ENCODE results near the gene VPS39. TPM values are rescaled to one million over a fixed set of nuclear protein-coding genes. Genes with fewer than 3 reads are reported as not detected.

Gene VPS39
- total RNA-seq, 5 donors from 2014 or later (not counting 1 experiment from before 2014, with no cell fraction given) = 98.5 to 113 (median 101) TPM

- no peak for ATAC-seq (replicated peaks in 1 of 4)
Measured at GRCh38 chr15:42182328-42182886, 25.7 kb downstream of the VPS39 start.

GRCh38 chr15:42178056-42178455 is 30.0 kb downstream of the VPS39 start:
- H3K9me3 ChIP-seq = no peaks in the 10 kb centered on the region
- WGBS (ENCODE audit: insufficient coverage) = no CpG with 5 or more reads among the region's 2 CpGs
- no peak overlapping the region for H3K27ac ChIP-seq (ENCODE audit: low read length)
- no peak overlapping the region for H3K4me3 ChIP-seq (ENCODE audit: control insufficient read depth in 1 of 2, extremely low read depth in 1 of 2, low read length in 1 of 2)
- CTCF ChIA-PET = no interaction called here
- H3K27me3 Mint-ChIP-seq = no peaks in the 10 kb centered on the region
- peaks cover 50% of the 10 kb centered on the region for H3K36me3 Mint-ChIP-seq
- no peaks in the 10 kb centered on the region for H3K4me1 Mint-ChIP-seq
- H3K27me3 ChIP-seq (replicated peaks in 1 of 2; ENCODE audit: control insufficient read depth in 2 of 2, extremely low read depth in 1 of 2, insufficient read depth in 2 of 2, low read length in 1 of 2) = no peaks in the 10 kb centered on the region
- H3K36me3 ChIP-seq (ENCODE audit: control insufficient read depth in 2 of 2, extremely low read depth in 1 of 2, insufficient read depth in 1 of 2, low read length in 1 of 2) = peaks cover 8 to 72% of the 10 kb centered on the region in 2 donors
- H3K9me3 Mint-ChIP-seq = no peaks in the 10 kb centered on the region
- ATAC-seq (replicated peaks in 1 of 4) = no peak
- POLR2A ChIA-PET = no interaction called here
- H3K4me1 ChIP-seq (ENCODE audit: control insufficient read depth in 1 of 2, extremely low read depth in 1 of 2, insufficient read depth in 2 of 2, low read length in 2 of 2) = no peaks in the 10 kb centered on the region
- no peak overlapping the region for H3K4me3 Mint-ChIP-seq
- no peak overlapping the region for H3K27ac Mint-ChIP-seq
- no peak for DNase-seq

More at GRCh38 chr15:42182328-42182886, 25.7 kb downstream of the VPS39 start:
- H3K27ac Mint-ChIP-seq = peak overlapping the region in 1 of 2 donors; percentile 8
- no peaks in the 10 kb centered on the region for H3K27me3 Mint-ChIP-seq
- WGBS (ENCODE audit: insufficient coverage) = 100% methylated on average over 2 of the region's 6 CpGs
- H3K4me3 Mint-ChIP-seq = no peak overlapping the region
- H3K4me1 Mint-ChIP-seq = no peaks in the 10 kb centered on the region
- Histone ChIP-seq H3K27me3 (replicated peaks in 1 of 2; ENCODE audit: control insufficient read depth in 2 of 2, extremely low read depth in 1 of 2, insufficient read depth in 2 of 2, low read length in 1 of 2) (no peaks in the 10 kb centered on the region), H3K4me3 (ENCODE audit: control insufficient read depth in 1 of 2, extremely low read depth in 1 of 2, low read length in 1 of 2) (no peak overlapping the region), H3K27ac (ENCODE audit: low read length) (no peak overlapping the region), H3K36me3 (ENCODE audit: control insufficient read depth in 2 of 2, extremely low read depth in 1 of 2, insufficient read depth in 1 of 2, low read length in 1 of 2) (peaks cover 16 to 75% of the 10 kb centered on the region in 2 donors), H3K4me1 (ENCODE audit: control insufficient read depth in 1 of 2, extremely low read depth in 1 of 2, insufficient read depth in 2 of 2, low read length in 2 of 2) (no peaks in the 10 kb centered on the region), H3K9me3 (no peaks in the 10 kb centered on the region)
- no peaks in the 10 kb centered on the region for H3K9me3 Mint-ChIP-seq
- ChIA-PET POLR2A (no interaction called here), CTCF (interaction anchor here in 1 of 2 donors (0.7 kb wide), 1 partner anchor 271 kb away, joined by 4 read pairs; no protein-coding TSS in a partner anchor)
- H3K36me3 Mint-ChIP-seq = peaks cover 65% of the 10 kb centered on the region
- no peak for DNase-seq

GRCh38 chr15:42175671-42176070 is 32.4 kb downstream of the VPS39 start:
- WGBS (ENCODE audit: insufficient coverage) = 95% methylated on average over 2 of the region's 5 CpGs
- no peak for ATAC-seq (replicated peaks in 1 of 4)
- Histone ChIP-seq H3K27me3 (replicated peaks in 1 of 2; ENCODE audit: control insufficient read depth in 2 of 2, extremely low read depth in 1 of 2, insufficient read depth in 2 of 2, low read length in 1 of 2) (no peaks in the 10 kb centered on the region), H3K4me3 (ENCODE audit: control insufficient read depth in 1 of 2, extremely low read depth in 1 of 2, low read length in 1 of 2) (no peak overlapping the region), H3K36me3 (ENCODE audit: control insufficient read depth in 2 of 2, extremely low read depth in 1 of 2, insufficient read depth in 1 of 2, low read length in 1 of 2) (peaks cover 8 to 80% of the 10 kb centered on the region in 2 donors), H3K9me3 (no peaks in the 10 kb centered on the region), H3K4me1 (ENCODE audit: control insufficient read depth in 1 of 2, extremely low read depth in 1 of 2, insufficient read depth in 2 of 2, low read length in 2 of 2) (no peaks in the 10 kb centered on the region), H3K27ac (ENCODE audit: low read length) (no peak overlapping the region)
- POLR2A ChIA-PET = no interaction called here
- Mint-ChIP-seq H3K36me3 (peaks cover 54% of the 10 kb centered on the region), H3K9me3 (no peaks in the 10 kb centered on the region), H3K27ac (no peak overlapping the region), H3K4me1 (peaks cover 0 to 14% (median 0%) of the 10 kb centered on the region in 3 donors), H3K27me3 (no peaks in the 10 kb centered on the region), H3K4me3 (no peak overlapping the region)
- no peak for DNase-seq
- CTCF ChIA-PET = interaction anchor here in 1 of 2 donors (0.6 kb wide), 1 partner anchor 248 kb away, joined by 4 read pairs; no protein-coding TSS in a partner anchor

GRCh38 chr15:42172475-42172874 is 35.6 kb downstream of the VPS39 start:
- ChIA-PET POLR2A (no interaction called here), CTCF (no interaction called here)
- no peaks in the 10 kb centered on the region for H3K9me3 ChIP-seq
- no peaks in the 10 kb centered on the region for H3K27me3 ChIP-seq (replicated peaks in 1 of 2; ENCODE audit: control insufficient read depth in 2 of 2, extremely low read depth in 1 of 2, insufficient read depth in 2 of 2, low read length in 1 of 2)
- Mint-ChIP-seq H3K27me3 (no peaks in the 10 kb centered on the region), H3K27ac (no peak overlapping the region), H3K4me1 (peaks cover 0 to 14% (median 0%) of the 10 kb centered on the region in 3 donors), H3K36me3 (peaks cover 56% of the 10 kb centered on the region), H3K9me3 (no peaks in the 10 kb centered on the region), H3K4me3 (no peak overlapping the region)
- H3K4me3 ChIP-seq (ENCODE audit: control insufficient read depth in 1 of 2, extremely low read depth in 1 of 2, low read length in 1 of 2) = no peak overlapping the region
- WGBS (ENCODE audit: insufficient coverage) = 89% methylated on average over 3 of the region's 5 CpGs
- peaks cover 4 to 88% of the 10 kb centered on the region in 2 donors for H3K36me3 ChIP-seq (ENCODE audit: control insufficient read depth in 2 of 2, extremely low read depth in 1 of 2, insufficient read depth in 1 of 2, low read length in 1 of 2)
- no peaks in the 10 kb centered on the region for H3K4me1 ChIP-seq (ENCODE audit: control insufficient read depth in 1 of 2, extremely low read depth in 1 of 2, insufficient read depth in 2 of 2, low read length in 2 of 2)
- ATAC-seq (replicated peaks in 1 of 4) = no peak
- no peak overlapping the region for H3K27ac ChIP-seq (ENCODE audit: low read length)
- no peak for DNase-seq

- Histone ChIP-seq H3K4me3 (ENCODE audit: control insufficient read depth in 1 of 2, extremely low read depth in 1 of 2, low read length in 1 of 2) (no peak overlapping the region), H3K9me3 (no peaks in the 10 kb centered on the region), H3K36me3 (ENCODE audit: control insufficient read depth in 2 of 2, extremely low read depth in 1 of 2, insufficient read depth in 1 of 2, low read length in 1 of 2) (peaks cover 6 to 89% of the 10 kb centered on the region in 2 donors), H3K27me3 (replicated peaks in 1 of 2; ENCODE audit: control insufficient read depth in 2 of 2, extremely low read depth in 1 of 2, insufficient read depth in 2 of 2, low read length in 1 of 2) (no peaks in the 10 kb centered on the region), H3K4me1 (ENCODE audit: control insufficient read depth in 1 of 2, extremely low read depth in 1 of 2, insufficient read depth in 2 of 2, low read length in 2 of 2) (no peaks in the 10 kb centered on the region), H3K27ac (ENCODE audit: low read length) (no peak overlapping the region)
- H3K36me3 Mint-ChIP-seq = peaks cover 62% of the 10 kb centered on the region
- no CpG with 5 or more reads among the region's 1 CpG for WGBS (ENCODE audit: insufficient coverage)
- ATAC-seq (replicated peaks in 1 of 4) = no peak
- H3K27ac Mint-ChIP-seq = peak overlapping the region in 1 of 2 donors; percentile 9
- DNase-seq = no peak
- H3K4me1 Mint-ChIP-seq = peaks cover 0 to 14% (median 0%) of the 10 kb centered on the region in 3 donors
- H3K4me3 Mint-ChIP-seq = no peak overlapping the region
- no peaks in the 10 kb centered on the region for H3K27me3 Mint-ChIP-seq
- POLR2A ChIA-PET = no interaction called here
- H3K9me3 Mint-ChIP-seq = no peaks in the 10 kb centered on the region
- CTCF ChIA-PET = no interaction called here
Measured at GRCh38 chr15:42171795-42172194, 36.3 kb downstream of the VPS39 start.

- no peak overlapping the region for H3K4me3 ChIP-seq (ENCODE audit: control insufficient read depth in 1 of 2, extremely low read depth in 1 of 2, low read length in 1 of 2)
- H3K36me3 ChIP-seq (ENCODE audit: control insufficient read depth in 2 of 2, extremely low read depth in 1 of 2, insufficient read depth in 1 of 2, low read length in 1 of 2) = peaks cover 11 to 89% of the 10 kb centered on the region in 2 donors
- no CpG with 5 or more reads among the region's 1 CpG for WGBS (ENCODE audit: insufficient coverage)
- H3K27me3 ChIP-seq (replicated peaks in 1 of 2; ENCODE audit: control insufficient read depth in 2 of 2, extremely low read depth in 1 of 2, insufficient read depth in 2 of 2, low read length in 1 of 2) = no peaks in the 10 kb centered on the region
- Mint-ChIP-seq H3K27me3 (no peaks in the 10 kb centered on the region), H3K36me3 (peaks cover 67% of the 10 kb centered on the region), H3K4me3 (no peak overlapping the region), H3K9me3 (no peaks in the 10 kb centered on the region), H3K4me1 (peaks cover 0 to 14% (median 0%) of the 10 kb centered on the region in 3 donors), H3K27ac (peak overlapping the region in 1 of 2 donors; percentile 9)
- H3K9me3 ChIP-seq = no peaks in the 10 kb centered on the region
- ATAC-seq (replicated peaks in 1 of 4) = no peak
- CTCF ChIA-PET = no interaction called here
- H3K27ac ChIP-seq (ENCODE audit: low read length) = no peak overlapping the region
- DNase-seq = no peak
- no peaks in the 10 kb centered on the region for H3K4me1 ChIP-seq (ENCODE audit: control insufficient read depth in 1 of 2, extremely low read depth in 1 of 2, insufficient read depth in 2 of 2, low read length in 2 of 2)
- POLR2A ChIA-PET = interaction anchor here in 1 of 2 donors (0.6 kb wide), 1 partner anchor 838 kb away, joined by 3 read pairs; no protein-coding TSS in a partner anchor
Measured at GRCh38 chr15:42171122-42171521, 37.0 kb downstream of the VPS39 start.
